SJCRH30 (cell line): ENCODE measurements around the gene JARID2. TPM values are rescaled to one million over a fixed set of nuclear protein-coding genes. Genes with fewer than 3 reads are reported as not detected.

Source experiments
- DNase-seq, 2 experiments: peaks; one replicate each; pipeline ENCODE4 v3.0.0-alpha.2; 2015 to 2020
- H3K27ac ChIP-seq: fragments of 250-450 bp; sonication (Bioruptor Pico); 2 replicates; pipeline ENCODE4 v1.5.1; 2020; ENCODE audit warnings: mild to moderate bottlenecking, moderate library complexity
- H3K27me3 ChIP-seq: fragments of 250-450 bp; sonication (Bioruptor Pico); 2 replicates; pipeline ENCODE4 v1.5.1; 2020; ENCODE audit warnings: mild to moderate bottlenecking, moderate library complexity
- H3K36me3 ChIP-seq: fragments of 250-450 bp; sonication (Bioruptor Pico); 2 replicates; pipeline ENCODE4 v1.5.1; 2020; ENCODE audit warnings: mild to moderate bottlenecking, moderate library complexity
- H3K4me1 ChIP-seq: fragments of 250-450 bp; sonication (Bioruptor Pico); 2 replicates; pipeline ENCODE4 v1.5.1; 2020; ENCODE audit warnings: mild to moderate bottlenecking, moderate library complexity
- H3K4me3 ChIP-seq: fragments of 250-450 bp; sonication (Bioruptor Pico); 2 replicates; pipeline ENCODE4 v1.5.1; 2020; ENCODE audit warnings: mild to moderate bottlenecking, moderate library complexity
- H3K9me3 ChIP-seq: fragments of 250-450 bp; sonication (Bioruptor Pico); replicated peaks from 2 replicates; pipeline ENCODE4 v1.5.1; 2020; ENCODE audit warnings: mild to moderate bottlenecking, moderate library complexity
- total RNA-seq: library from RNA; depleted of rRNA; stranded (reverse); fragments of >200 nt; shearing (Covaris generic); gene quantifications from 2 replicates; pipeline ENCODE4 v1.2.3, GENCODE V29; 2014

JARID2 gene
- total RNA-seq, 1 experiment from 2014 or later: 18.5 TPM

DNA sequence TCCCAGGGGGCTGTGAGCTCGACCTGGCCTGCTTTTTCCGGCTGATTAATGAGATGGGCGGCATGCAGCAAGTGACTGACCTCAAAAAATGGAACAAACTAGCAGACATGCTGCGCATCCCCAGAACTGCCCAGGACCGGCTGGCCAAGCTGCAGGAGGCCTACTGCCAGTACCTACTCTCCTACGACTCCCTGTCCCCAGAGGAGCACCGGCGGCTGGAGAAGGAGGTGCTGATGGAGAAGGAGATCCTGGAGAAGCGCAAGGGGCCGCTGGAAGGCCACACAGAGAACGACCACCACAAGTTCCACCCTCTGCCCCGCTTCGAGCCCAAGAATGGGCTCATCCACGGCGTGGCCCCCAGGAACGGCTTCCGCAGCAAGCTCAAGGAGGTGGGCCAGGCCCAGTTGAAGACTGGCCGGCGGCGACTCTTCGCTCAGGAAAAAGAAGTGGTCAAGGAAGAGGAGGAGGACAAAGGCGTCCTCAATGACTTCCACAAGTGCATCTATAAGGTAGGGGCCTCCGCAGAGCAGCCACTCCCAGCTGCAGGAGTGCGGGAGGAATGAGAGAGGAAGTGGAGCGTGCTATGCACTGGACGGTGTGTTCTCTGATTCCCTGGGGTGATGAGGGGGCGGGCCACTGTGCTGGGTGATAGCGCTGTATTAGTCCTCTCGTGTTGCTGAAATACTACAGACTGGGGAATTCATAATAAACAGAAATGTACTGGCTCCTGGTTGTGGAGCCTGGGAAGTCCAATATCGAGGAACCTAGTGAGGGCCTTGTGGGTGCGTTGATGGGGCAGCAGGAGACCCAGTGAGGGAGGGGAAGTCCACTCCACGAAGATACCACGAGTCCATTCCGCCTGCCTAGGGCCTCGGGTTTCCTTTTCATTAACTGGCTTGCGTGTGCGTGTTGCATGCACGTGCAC is 255.3 kb downstream of the JARID2 start:
- H3K27me3 ChIP-seq: no peaks in the 10 kb centered on the region
- H3K36me3 ChIP-seq: peaks cover 8% of the 10 kb centered on the region
- no peak for DNase-seq
- no peaks in the 10 kb centered on the region for H3K9me3 ChIP-seq
- no peak overlapping the region for H3K27ac ChIP-seq
- peaks cover 19% of the 10 kb centered on the region for H3K4me1 ChIP-seq
- no peak overlapping the region for H3K4me3 ChIP-seq

GRCh38 chr6:15501826-15502445 is 256.1 kb downstream of the JARID2 start:
- H3K27me3 ChIP-seq: no peaks in the 10 kb centered on the region
- H3K27ac ChIP-seq: no peak overlapping the region
- H3K4me3 ChIP-seq: no peak overlapping the region
- peaks cover 1% of the 10 kb centered on the region; the same call in 1 of the 2 replicates for H3K36me3 ChIP-seq
- H3K4me1 ChIP-seq: peaks cover 23% of the 10 kb centered on the region
- no peaks in the 10 kb centered on the region for H3K9me3 ChIP-seq
- peak in 1 of 2 experiments; percentile 8 for DNase-seq

DNA sequence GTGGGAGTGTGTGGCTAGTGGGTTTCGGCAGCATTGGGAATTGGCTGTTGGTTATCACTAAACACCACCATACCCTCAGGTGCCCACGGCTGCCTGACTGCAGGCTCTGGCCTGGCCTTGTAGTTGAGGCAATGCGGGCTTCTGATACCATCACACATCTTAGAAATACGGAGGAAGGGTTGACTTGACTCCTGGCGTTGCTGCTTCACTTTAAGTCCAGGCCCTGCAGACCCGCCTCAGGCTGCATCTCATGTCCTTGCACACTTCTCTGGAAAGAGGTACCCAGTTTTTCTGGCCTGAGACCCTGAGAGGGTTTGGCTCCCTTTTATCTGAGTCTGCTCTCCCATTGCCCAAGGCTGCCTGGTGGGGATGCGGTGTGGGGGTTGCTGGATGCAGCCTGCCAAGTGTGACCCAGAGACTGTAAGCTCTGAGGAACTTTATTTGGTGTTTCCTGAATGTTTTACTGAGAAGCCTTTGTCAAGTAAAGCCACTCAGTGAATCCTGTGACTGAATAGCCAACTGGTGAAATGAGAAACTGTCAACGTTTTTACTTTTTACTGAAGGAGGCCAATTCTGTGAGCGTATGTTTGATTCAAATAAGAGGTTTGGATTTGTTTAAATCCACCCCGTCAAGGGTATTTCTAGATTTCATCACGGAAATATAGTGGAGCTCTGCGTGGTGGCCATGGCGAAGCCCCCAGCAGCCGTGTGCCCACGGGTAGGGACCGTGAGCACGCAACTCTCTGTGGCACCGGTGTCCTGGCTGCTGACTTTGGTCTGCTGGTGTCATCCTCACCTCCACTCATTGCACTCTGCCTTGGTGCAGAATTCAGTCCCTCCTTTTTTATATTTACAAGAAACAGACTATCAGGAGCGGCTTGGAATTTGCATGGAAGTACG is 256.8 kb downstream of the JARID2 start:
- no peak for DNase-seq
- Histone ChIP-seq H3K9me3 (no peaks in the 10 kb centered on the region), H3K4me1 (peaks cover 23% of the 10 kb centered on the region), H3K27ac (no peak overlapping the region), H3K27me3 (no peaks in the 10 kb centered on the region), H3K36me3 (no peaks in the 10 kb centered on the region; the same call in 1 of the 2 replicates), H3K4me3 (no peak overlapping the region)

DNA sequence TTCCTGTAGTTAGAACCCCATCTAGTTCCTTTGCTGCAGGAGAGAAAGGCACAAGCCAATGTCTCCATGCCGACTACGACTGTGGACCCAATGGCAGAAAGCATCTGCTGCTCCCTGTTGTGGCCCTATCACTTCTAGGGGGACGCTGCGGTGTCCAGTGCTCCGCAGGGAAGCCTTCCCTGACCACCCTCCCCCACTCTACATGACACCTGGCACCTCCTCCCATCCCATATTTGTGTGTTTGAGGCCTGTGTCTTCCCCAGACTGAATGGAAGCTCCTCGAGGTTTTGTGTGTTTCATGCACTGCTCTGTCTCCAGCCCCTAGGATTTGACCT is 257.4 kb downstream of the JARID2 start:
- Histone ChIP-seq H3K36me3 (no peaks in the 10 kb centered on the region; the same call in 1 of the 2 replicates), H3K27ac (no peak overlapping the region), H3K4me3 (no peak overlapping the region), H3K27me3 (no peaks in the 10 kb centered on the region), H3K9me3 (no peaks in the 10 kb centered on the region), H3K4me1 (peaks cover 23% of the 10 kb centered on the region)
- DNase-seq: no peak

GRCh38 chr6:15504040-15504495 is 258.2 kb downstream of the JARID2 start:
- Histone ChIP-seq H3K9me3 (no peaks in the 10 kb centered on the region), H3K4me3 (peak overlapping the region; percentile 21), H3K27ac (peak overlapping the region; percentile 85), H3K36me3 (no peaks in the 10 kb centered on the region; the same call in 1 of the 2 replicates), H3K27me3 (no peaks in the 10 kb centered on the region), H3K4me1 (peaks cover 23% of the 10 kb centered on the region)
- peak; percentile 32 to 37 for DNase-seq

GRCh38 chr6:15504581-15505350 is 258.9 kb downstream of the JARID2 start:
- DNase-seq: peak; percentile 88 to 92
- Histone ChIP-seq H3K27me3 (no peaks in the 10 kb centered on the region), H3K27ac (peak overlapping the region; percentile 85), H3K36me3 (peaks cover 6% of the 10 kb centered on the region; the same call in 1 of the 2 replicates), H3K4me1 (peaks cover 23% of the 10 kb centered on the region), H3K9me3 (no peaks in the 10 kb centered on the region), H3K4me3 (peak overlapping the region; percentile 21)

GRCh38 chr6:15505463-15505918 is 259.6 kb downstream of the JARID2 start:
- Histone ChIP-seq H3K36me3 (peaks cover 6% of the 10 kb centered on the region; the same call in 1 of the 2 replicates), H3K9me3 (no peaks in the 10 kb centered on the region), H3K4me1 (peaks cover 23% of the 10 kb centered on the region), H3K4me3 (no peak overlapping the region; the same call in 1 of the 2 replicates), H3K27me3 (no peaks in the 10 kb centered on the region), H3K27ac (peak overlapping the region; percentile 85)
- peak; percentile 42 to 65 for DNase-seq

DNA sequence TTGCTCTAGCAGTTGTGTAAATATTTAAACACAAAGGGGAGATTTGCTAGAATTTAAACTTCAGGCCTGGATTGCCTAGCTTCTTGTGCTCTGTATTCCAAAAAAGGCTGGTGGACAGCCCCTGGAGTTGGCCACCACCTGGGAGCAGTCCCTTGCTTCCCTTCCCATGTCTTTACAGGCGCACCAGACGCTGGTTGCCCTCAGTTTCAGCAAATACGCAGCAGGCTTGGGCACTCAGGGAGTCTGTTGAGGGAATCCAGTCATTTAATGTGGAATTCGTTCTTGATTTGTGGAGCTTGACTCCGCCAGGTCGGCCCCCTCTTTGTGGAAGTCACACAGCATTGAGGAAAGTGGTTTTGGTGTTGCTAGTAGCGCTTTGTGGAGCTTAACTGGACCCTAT is 260.2 kb downstream of the JARID2 start:
- H3K4me3 ChIP-seq: no peak overlapping the region

GRCh38 chr6:15507221-15507620 is 261.4 kb downstream of the JARID2 start:
- H3K4me1 ChIP-seq: peaks cover 23% of the 10 kb centered on the region
- no peak overlapping the region for H3K27ac ChIP-seq
- H3K36me3 ChIP-seq: peaks cover 6% of the 10 kb centered on the region; the same call in 1 of the 2 replicates
- no peak for DNase-seq
- no peaks in the 10 kb centered on the region for H3K27me3 ChIP-seq
- H3K4me3 ChIP-seq: no peak overlapping the region
- H3K9me3 ChIP-seq: no peaks in the 10 kb centered on the region

More for the DNA sequence above, 260.2 kb downstream of the JARID2 start:
- Histone ChIP-seq H3K27ac (peak overlapping the region; percentile 85), H3K27me3 (no peaks in the 10 kb centered on the region), H3K36me3 (peaks cover 6% of the 10 kb centered on the region; the same call in 1 of the 2 replicates), H3K4me1 (peaks cover 23% of the 10 kb centered on the region), H3K9me3 (no peaks in the 10 kb centered on the region)
- DNase-seq: no peak

DNA sequence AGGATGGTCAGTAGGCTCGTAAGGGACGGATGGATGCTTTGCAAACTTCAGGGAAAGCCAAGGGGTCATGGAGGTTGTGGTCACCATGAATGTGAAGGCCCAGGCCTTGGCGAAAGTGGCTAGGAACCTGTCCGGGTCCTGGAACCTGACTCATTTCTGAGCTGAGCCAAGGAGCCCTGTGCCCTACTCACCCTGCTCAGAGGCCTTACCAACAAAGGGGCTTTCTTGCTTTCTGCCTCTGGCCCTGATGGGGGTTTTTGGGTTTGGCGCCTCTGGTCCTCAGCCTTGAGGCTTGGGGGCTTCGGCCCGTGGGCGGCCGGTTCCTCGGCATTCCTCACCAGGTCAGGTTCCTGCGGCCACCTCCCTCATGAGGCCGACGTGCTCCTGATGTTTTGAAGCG is 261.9 kb downstream of the JARID2 start:
- H3K9me3 ChIP-seq: no peaks in the 10 kb centered on the region
- DNase-seq: no peak
- peaks cover 23% of the 10 kb centered on the region for H3K4me1 ChIP-seq
- no peaks in the 10 kb centered on the region for H3K27me3 ChIP-seq
- H3K36me3 ChIP-seq: peaks cover 6% of the 10 kb centered on the region; the same call in 1 of the 2 replicates
- H3K27ac ChIP-seq: no peak overlapping the region
- no peak overlapping the region for H3K4me3 ChIP-seq

DNA sequence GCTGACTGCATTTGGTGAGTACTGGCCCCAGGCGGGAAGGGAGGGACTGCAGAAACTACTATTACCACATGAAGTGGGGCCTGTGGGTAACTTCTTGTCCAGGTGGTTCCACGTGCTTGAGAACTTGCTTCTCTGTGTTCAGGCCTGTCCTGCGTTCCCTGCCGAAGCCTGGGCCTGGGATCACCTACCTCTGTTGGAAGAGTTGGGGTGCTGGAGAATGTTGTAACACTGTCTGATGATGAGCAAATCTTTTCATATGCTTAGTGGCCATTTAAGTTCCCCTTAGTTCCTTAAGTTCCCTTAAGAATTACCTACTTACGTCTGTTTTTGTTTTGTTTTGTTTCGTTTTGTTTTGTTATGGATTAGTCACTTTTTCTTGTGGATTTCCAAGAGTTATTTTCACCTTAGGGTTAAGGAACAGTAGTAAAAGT is 262.6 kb downstream of the JARID2 start:
- Histone ChIP-seq H3K27me3 (no peaks in the 10 kb centered on the region), H3K27ac (no peak overlapping the region), H3K4me3 (no peak overlapping the region), H3K9me3 (no peaks in the 10 kb centered on the region), H3K36me3 (0 out of 2 replicates have a peak, but pooled peaks cover 6% of the 10 kb centered on the region), H3K4me1 (peaks cover 20% of the 10 kb centered on the region)
- no peak for DNase-seq

DNA sequence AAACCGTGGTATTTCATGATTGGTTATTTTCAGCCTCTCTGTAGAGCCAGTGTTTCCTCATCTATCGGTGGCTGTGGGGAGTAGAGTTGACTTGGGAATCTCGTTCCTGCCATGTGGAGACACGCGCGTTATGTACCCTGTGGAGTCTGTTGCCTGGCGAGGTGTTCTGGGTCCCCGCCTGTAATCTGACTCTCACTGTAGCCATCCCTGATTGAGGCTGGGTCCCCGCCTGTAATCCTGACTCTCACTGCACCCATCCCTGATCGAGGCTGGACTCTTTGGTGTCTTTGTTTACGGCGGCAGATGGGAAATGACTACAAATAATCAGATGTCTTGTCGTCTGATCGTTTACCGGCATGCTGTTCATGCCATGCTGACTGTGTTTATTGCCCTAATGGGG is 263.1 kb downstream of the JARID2 start:
- Histone ChIP-seq H3K36me3 (0 out of 2 replicates have a peak, but pooled peaks cover 6% of the 10 kb centered on the region), H3K4me1 (peaks cover 16% of the 10 kb centered on the region), H3K9me3 (no peaks in the 10 kb centered on the region), H3K4me3 (no peak overlapping the region), H3K27me3 (no peaks in the 10 kb centered on the region), H3K27ac (no peak overlapping the region)
- DNase-seq: no peak

- Histone ChIP-seq H3K4me3 (no peak overlapping the region), H3K27me3 (no peaks in the 10 kb centered on the region), H3K27ac (no peak overlapping the region), H3K4me1 (peaks cover 11% of the 10 kb centered on the region), H3K36me3 (0 out of 2 replicates have a peak, but pooled peaks cover 6% of the 10 kb centered on the region), H3K9me3 (no peaks in the 10 kb centered on the region)
- no peak for DNase-seq
These were observed 263.6 kb downstream of the JARID2 start for GRCh38 chr6:15509335-15509933.
